Gastrocnemius medialis (tissue), 4 donors: ENCODE data around the gene PCDHB1.

Experiments
- POLR2A ChIP-seq, 2 donors: fragments of 450-650 bp; IDR thresholded peaks; one replicate each; pipeline ENCODE4 v1.6.1; 2017; ENCODE audit warnings: antibody characterized with exemption in 2 of 2, mild to moderate bottlenecking in 2 of 2, moderate library complexity in 2 of 2
- TF ChIP-seq, protein P1 (sequence below), 5 experiments: fragments of 450-650 bp in 3 of 5; fragments of 200-600 bp in 2 of 5; sonication (generic) in 2 of 5; IDR thresholded peaks in 4 of 5; conservative IDR thresholded peaks in 1 of 5; 1 replicate in 4 of 5; 2 replicates in 1 of 5; pipeline ENCODE4 v1.5.1; 2016 to 2019; ENCODE audit warnings: antibody characterized with exemption in 5 of 5, mild to moderate bottlenecking in 3 of 5, moderate library complexity in 3 of 5

DNA sequence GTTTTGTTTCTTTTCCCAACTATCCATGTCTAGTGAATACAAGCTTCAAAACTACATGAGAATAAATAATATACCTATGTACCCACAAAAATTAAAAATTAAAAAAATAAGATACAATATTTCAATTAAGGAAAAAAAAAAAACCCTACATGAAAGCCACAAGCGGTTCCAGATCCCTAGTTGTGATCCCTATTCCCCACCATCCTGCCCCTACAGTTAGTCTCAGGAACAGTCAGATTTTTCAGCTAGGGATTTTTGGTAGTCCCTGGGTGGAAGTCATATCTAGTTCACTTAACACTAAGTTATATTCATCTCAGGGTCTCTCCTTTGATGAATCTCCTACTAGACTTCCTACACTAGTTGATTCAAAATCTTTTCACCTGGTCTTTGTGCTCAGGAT, 18.5 kb upstream of the PCDHB1 start:
- no peak for TF ChIP-seq POLR2A (IDR thresholded peaks at IDR 0.05)
- TF ChIP-seq, protein P1, sequence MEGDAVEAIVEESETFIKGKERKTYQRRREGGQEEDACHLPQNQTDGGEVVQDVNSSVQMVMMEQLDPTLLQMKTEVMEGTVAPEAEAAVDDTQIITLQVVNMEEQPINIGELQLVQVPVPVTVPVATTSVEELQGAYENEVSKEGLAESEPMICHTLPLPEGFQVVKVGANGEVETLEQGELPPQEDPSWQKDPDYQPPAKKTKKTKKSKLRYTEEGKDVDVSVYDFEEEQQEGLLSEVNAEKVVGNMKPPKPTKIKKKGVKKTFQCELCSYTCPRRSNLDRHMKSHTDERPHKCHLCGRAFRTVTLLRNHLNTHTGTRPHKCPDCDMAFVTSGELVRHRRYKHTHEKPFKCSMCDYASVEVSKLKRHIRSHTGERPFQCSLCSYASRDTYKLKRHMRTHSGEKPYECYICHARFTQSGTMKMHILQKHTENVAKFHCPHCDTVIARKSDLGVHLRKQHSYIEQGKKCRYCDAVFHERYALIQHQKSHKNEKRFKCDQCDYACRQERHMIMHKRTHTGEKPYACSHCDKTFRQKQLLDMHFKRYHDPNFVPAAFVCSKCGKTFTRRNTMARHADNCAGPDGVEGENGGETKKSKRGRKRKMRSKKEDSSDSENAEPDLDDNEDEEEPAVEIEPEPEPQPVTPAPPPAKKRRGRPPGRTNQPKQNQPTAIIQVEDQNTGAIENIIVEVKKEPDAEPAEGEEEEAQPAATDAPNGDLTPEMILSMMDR (IDR thresholded peaks at IDR 0.05 in 4 of 5, conservative IDR thresholded peaks at IDR 0.05 in 1 of 5), result no peak
